A549 (cell line): ENCODE data around the gene MEF2C.

Experiments used
- CEBPB ChIP-seq, 2 experiments: fragments of >200 bp in 1 of 2; sonication (Bioruptor Twin) in 1 of 2; formaldehyde crosslinking in 1 of 2; IDR thresholded peaks; 2 replicates each; pipeline ENCODE4 v1.6.1; 2012 to 2016
- CHD2 ChIP-seq: fragments of 150-350 bp; IDR thresholded peaks from 2 replicates; pipeline ENCODE4 v1.6.1; 2014; ENCODE audit warnings: low read length; ENCODE audit not compliant: partially characterized antibody
- EP300 ChIP-seq, 2 experiments: fragments of >200 bp; sonication (Bioruptor Twin); formaldehyde crosslinking; IDR thresholded peaks; 2 replicates in 1 of 2; 3 replicates in 1 of 2; pipeline ENCODE4 v1.6.1; 2016 to 2017
- HOXB13 ChIP-seq: fragments of 250-450 bp; sonication (Bioruptor Pico); IDR thresholded peaks from 2 replicates; pipeline ENCODE4 v1.5.0; 2020; ENCODE audit warnings: low read depth, mild to moderate bottlenecking, moderate library complexity
- PHF8 ChIP-seq: fragments of 200-600 bp; sonication (generic); IDR thresholded peaks from 2 replicates; pipeline ENCODE4 v1.6.1; 2016; ENCODE audit warnings: low read depth, mild to moderate bottlenecking, antibody characterized with exemption, moderate library complexity, borderline replicate concordance
- POLR2A ChIP-seq: IDR thresholded peaks from 2 replicates; pipeline ENCODE4 v1.6.1; 2012; ENCODE audit warnings: mild to moderate bottlenecking, low read length
- RAD21 ChIP-seq, 2 experiments: fragments of >200 bp in 1 of 2; sonication (Bioruptor Twin) in 1 of 2; formaldehyde crosslinking in 1 of 2; IDR thresholded peaks in 1 of 2; conservative IDR thresholded peaks in 1 of 2; 2 replicates in 1 of 2; 3 replicates in 1 of 2; pipeline ENCODE4 v1.6.1; 2012 to 2018; ENCODE audit warnings: inconsistent platforms in 1 of 2
- RCOR1 ChIP-seq: fragments of 150-350 bp; IDR thresholded peaks from 2 replicates; pipeline ENCODE4 v1.6.1; 2014; ENCODE audit warnings: antibody characterized with exemption, low read length, low read depth
- TF ChIP-seq, protein P1 (sequence below): fragments of 450-650 bp; IDR thresholded peaks from 2 replicates; pipeline ENCODE4 v1.6.1; 2014; ENCODE audit warnings: antibody characterized with exemption
- TF ChIP-seq, protein P2 (sequence below): fragments of >200 bp; sonication (Bioruptor Twin); formaldehyde crosslinking; IDR thresholded peaks from 3 replicates; pipeline ENCODE4 v1.5.1; 2016
- TF ChIP-seq, protein P3 (sequence below): fragments of >200 bp; sonication (Bioruptor Twin); formaldehyde crosslinking; IDR thresholded peaks from 2 replicates; pipeline ENCODE4 v1.6.1; 2016
- TF ChIP-seq, protein P4 (sequence below): fragments of 200-600 bp; sonication (generic); IDR thresholded peaks from 2 replicates; pipeline ENCODE4 v1.6.1; 2016; ENCODE audit warnings: antibody characterized with exemption, mild to moderate bottlenecking, moderate library complexity
- TF ChIP-seq, protein P5 (sequence below): IDR thresholded peaks from 2 replicates; pipeline ENCODE4 v1.6.1; 2012

DNA sequence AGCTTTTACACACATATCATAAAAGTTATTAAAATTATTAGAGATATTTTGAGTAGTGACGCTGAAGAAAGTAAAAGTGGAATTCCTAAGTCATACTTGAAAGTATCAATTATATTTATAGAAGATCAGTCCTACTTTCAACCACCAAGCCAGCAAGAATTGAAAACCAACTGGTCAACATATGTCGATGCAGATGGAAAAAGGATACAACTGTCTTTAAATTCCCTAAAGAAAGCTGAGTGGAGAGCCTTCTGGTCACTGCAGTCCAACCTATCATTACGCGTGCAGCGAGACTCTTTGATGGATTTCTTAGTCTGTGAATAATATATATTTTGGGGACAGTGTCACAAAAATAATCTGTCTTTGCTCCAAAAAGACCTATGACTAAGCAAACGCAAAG lies 15.3 kb downstream of the MEF2C start:
- TF ChIP-seq, protein P1, sequence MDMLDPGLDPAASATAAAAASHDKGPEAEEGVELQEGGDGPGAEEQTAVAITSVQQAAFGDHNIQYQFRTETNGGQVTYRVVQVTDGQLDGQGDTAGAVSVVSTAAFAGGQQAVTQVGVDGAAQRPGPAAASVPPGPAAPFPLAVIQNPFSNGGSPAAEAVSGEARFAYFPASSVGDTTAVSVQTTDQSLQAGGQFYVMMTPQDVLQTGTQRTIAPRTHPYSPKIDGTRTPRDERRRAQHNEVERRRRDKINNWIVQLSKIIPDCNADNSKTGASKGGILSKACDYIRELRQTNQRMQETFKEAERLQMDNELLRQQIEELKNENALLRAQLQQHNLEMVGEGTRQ: no peak
- TF ChIP-seq, protein P2, sequence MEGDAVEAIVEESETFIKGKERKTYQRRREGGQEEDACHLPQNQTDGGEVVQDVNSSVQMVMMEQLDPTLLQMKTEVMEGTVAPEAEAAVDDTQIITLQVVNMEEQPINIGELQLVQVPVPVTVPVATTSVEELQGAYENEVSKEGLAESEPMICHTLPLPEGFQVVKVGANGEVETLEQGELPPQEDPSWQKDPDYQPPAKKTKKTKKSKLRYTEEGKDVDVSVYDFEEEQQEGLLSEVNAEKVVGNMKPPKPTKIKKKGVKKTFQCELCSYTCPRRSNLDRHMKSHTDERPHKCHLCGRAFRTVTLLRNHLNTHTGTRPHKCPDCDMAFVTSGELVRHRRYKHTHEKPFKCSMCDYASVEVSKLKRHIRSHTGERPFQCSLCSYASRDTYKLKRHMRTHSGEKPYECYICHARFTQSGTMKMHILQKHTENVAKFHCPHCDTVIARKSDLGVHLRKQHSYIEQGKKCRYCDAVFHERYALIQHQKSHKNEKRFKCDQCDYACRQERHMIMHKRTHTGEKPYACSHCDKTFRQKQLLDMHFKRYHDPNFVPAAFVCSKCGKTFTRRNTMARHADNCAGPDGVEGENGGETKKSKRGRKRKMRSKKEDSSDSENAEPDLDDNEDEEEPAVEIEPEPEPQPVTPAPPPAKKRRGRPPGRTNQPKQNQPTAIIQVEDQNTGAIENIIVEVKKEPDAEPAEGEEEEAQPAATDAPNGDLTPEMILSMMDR: no peak
- TF ChIP-seq RCOR1 (no peak), PHF8 (no peak), RAD21 (conservative IDR thresholded peaks at IDR 0.05 in 1 of 2, IDR thresholded peaks at IDR 0.05 in 1 of 2) (no peak), POLR2A (no peak), HOXB13 (CRISPR knock-in tag) (no peak), CEBPB (IDR thresholded peaks at IDR 0.05) (no peak), CHD2 (no peak), EP300 (IDR thresholded peaks at IDR 0.05) (no peak)
- TF ChIP-seq, protein P3, sequence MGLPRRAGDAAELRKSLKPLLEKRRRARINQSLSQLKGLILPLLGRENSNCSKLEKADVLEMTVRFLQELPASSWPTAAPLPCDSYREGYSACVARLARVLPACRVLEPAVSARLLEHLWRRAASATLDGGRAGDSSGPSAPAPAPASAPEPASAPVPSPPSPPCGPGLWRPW: no peak
- TF ChIP-seq, protein P4, sequence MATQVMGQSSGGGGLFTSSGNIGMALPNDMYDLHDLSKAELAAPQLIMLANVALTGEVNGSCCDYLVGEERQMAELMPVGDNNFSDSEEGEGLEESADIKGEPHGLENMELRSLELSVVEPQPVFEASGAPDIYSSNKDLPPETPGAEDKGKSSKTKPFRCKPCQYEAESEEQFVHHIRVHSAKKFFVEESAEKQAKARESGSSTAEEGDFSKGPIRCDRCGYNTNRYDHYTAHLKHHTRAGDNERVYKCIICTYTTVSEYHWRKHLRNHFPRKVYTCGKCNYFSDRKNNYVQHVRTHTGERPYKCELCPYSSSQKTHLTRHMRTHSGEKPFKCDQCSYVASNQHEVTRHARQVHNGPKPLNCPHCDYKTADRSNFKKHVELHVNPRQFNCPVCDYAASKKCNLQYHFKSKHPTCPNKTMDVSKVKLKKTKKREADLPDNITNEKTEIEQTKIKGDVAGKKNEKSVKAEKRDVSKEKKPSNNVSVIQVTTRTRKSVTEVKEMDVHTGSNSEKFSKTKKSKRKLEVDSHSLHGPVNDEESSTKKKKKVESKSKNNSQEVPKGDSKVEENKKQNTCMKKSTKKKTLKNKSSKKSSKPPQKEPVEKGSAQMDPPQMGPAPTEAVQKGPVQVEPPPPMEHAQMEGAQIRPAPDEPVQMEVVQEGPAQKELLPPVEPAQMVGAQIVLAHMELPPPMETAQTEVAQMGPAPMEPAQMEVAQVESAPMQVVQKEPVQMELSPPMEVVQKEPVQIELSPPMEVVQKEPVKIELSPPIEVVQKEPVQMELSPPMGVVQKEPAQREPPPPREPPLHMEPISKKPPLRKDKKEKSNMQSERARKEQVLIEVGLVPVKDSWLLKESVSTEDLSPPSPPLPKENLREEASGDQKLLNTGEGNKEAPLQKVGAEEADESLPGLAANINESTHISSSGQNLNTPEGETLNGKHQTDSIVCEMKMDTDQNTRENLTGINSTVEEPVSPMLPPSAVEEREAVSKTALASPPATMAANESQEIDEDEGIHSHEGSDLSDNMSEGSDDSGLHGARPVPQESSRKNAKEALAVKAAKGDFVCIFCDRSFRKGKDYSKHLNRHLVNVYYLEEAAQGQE: no peak
- TF ChIP-seq, protein P5, sequence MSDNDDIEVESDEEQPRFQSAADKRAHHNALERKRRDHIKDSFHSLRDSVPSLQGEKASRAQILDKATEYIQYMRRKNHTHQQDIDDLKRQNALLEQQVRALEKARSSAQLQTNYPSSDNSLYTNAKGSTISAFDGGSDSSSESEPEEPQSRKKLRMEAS: no peak
